ENCODE measurements around the gene TRIP10. TPM values are rescaled to one million over a fixed set of nuclear protein-coding genes. Genes with fewer than 3 reads are reported as not detected.

Gene TRIP10
- total and polyA plus RNA-seq, 2 of the 8 experiments (the other 6 are each of a cell fraction or from before 2014, with no cell fraction given): 27.8 to 69.5 TPM

DNA sequence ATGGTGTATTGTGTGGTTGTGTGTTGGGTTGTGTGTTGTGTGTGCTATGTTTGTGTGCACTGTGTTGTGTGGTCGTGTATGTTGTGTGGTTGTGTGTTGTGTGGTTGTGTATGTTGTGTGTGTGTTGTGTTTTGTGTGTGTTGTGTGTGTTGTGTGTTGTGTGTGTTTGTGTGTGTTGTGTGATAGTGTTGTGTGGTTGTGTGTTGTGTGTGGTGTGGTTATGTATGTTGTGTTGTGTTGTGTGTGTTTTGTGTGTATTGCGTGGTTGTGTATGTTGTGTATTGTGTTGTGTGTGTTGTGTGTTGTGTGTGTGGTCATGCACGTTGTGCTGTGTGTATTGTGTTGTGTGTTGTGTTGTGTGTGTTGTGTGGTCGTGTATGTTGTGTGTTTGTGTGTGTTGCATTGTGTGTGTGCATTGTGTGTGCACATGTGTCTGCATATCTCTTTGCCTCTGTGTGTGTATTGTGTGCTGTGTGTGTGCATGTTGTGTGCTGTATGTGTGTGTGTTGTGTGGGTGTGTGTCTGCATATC is 22.0 kb upstream of the TRIP10 start:
- Histone ChIP-seq H3K27me3 (replicated peaks in 1 of 4; ENCODE audit: control insufficient read depth in 3 of 4, extremely low read depth in 1 of 4, insufficient read depth in 3 of 4, low read length in 3 of 4) (no peaks in the 10 kb centered on the region; a peak in 1 of 7 replicates), H3K18ac (ENCODE audit: extremely low read depth, low read length) (peak overlapping the region; percentile 10; the same call in 1 of the 2 replicates), H3K23me2 (ENCODE audit: low read depth, low read length) (peaks cover 10% of the 10 kb centered on the region), H3K36me3 (ENCODE audit: control insufficient read depth in 2 of 4, insufficient read depth in 4 of 4, low read length in 3 of 4) (no peaks in the 10 kb centered on the region; a peak in 1 of 8 replicates), H3K4me2 (ENCODE audit: insufficient read depth in 1 of 2, low read depth in 2 of 2, low read length in 2 of 2) (peak overlapping the region; percentile 9 to 83; a peak in 2 of 4 replicates), H3K23ac (ENCODE audit: insufficient read length) (peak overlapping the region; percentile 37), H3K9me3 (ENCODE audit: insufficient read depth in 2 of 2, low read depth in 1 of 2, low read length in 1 of 2) (no peaks in the 10 kb centered on the region), H3K14ac (ENCODE audit: insufficient read length) (peak overlapping the region; percentile 37), H3K56ac (replicated peaks; ENCODE audit: insufficient read length, low read depth, low read length) (peak overlapping the region; percentile 97), H4K8ac (ENCODE audit: extremely low read depth, insufficient read depth, low read length) (no peak overlapping the region; the same call in 1 of the 2 replicates), H2BK15ac (ENCODE audit: low read length) (peak overlapping the region; percentile 95), H2BK5ac (ENCODE audit: low read depth, low read length) (peak overlapping the region; percentile 73), H2AK5ac (ENCODE audit: low read depth, low read length) (peak overlapping the region; percentile 100), H3K4me3 (ENCODE audit: extremely low read depth in 1 of 4, insufficient read depth in 2 of 4, low read depth in 3 of 4, low read length in 4 of 4) (peak overlapping the region in 2 of 4 experiments; percentile 11 to 32; a peak in 2 of 8 replicates), H3K4ac (replicated peaks; ENCODE audit: insufficient read length, low read depth, low read length) (peak overlapping the region; percentile 94), H3K9ac (replicated peaks in 1 of 4; ENCODE audit: extremely low read depth in 1 of 4, low read depth in 3 of 4, low read length in 3 of 4) (peak overlapping the region in 1 of 4 experiments; percentile 22; a peak in 1 of 7 replicates), H3K4me1 (replicated peaks in 1 of 4; ENCODE audit: control insufficient read depth in 3 of 4, insufficient read depth in 4 of 4, low read length in 3 of 4) (peaks cover 0 to 11% (median 4%) of the 10 kb centered on the region in 4 experiments; a peak in 4 of 7 replicates), H2AFZ (ENCODE audit: low read length) (no peak overlapping the region), H2BK20ac (ENCODE audit: low read length) (peak overlapping the region; percentile 68; the same call in 1 of the 2 replicates), H4K5ac (ENCODE audit: insufficient read length, low read depth, low read length) (no peak overlapping the region), H4K91ac (replicated peaks; ENCODE audit: insufficient read length, low read length) (peak overlapping the region; percentile 95), H3K79me2 (ENCODE audit: control insufficient read depth in 1 of 2, insufficient read depth in 2 of 2, low read length in 2 of 2) (no peaks in the 10 kb centered on the region; a peak in 1 of 4 replicates), H3K27ac (ENCODE audit: low read depth, low read length) (no peak overlapping the region), H2BK12ac (ENCODE audit: low read depth, low read length) (peak overlapping the region; percentile 98), H2BK120ac (replicated peaks; ENCODE audit: low read depth, low read length) (peak overlapping the region; percentile 69), H3K79me1 (ENCODE audit: low read depth, low read length) (no peaks in the 10 kb centered on the region), H4K20me1 (replicated peaks in 1 of 2; ENCODE audit: control insufficient read depth in 1 of 2, insufficient read depth in 2 of 2, low read length in 2 of 2) (peaks cover 0 to 6% of the 10 kb centered on the region in 2 experiments)
- POLR2A ChIA-PET (ENCODE audit: partially characterized antibody): no interaction called here
- CTCF ChIA-PET (ENCODE audit: partially characterized antibody): no interaction called here
- 83% methylated on average over 4 of the region's 4 CpGs; no CpG with 5 or more reads in 1 of the 2 experiments for WGBS, 2 experiments (ENCODE audit: extremely low coverage in 1 of 2, insufficient coverage in 1 of 2, insufficient read length in 1 of 2, insufficient replicate concordance in 2 of 2, low coverage in 1 of 2, low lambda C conversion rate in 2 of 2, missing lambda C conversion rate in 1 of 2)
- DNase-seq (ENCODE audit: low read depth in 1 of 2, low spot score in 2 of 2): no peak
- FAIRE-seq: peak; percentile 84
- no peak for TF ChIP-seq SIRT6 (IDR thresholded peaks at IDR 0.05; ENCODE audit: low read length)
- peak; percentile 97 for TF ChIP-seq HDAC6 (IDR thresholded peaks at IDR 0.05; ENCODE audit: low read depth, low read length)
